Measurements from ENCODE around the gene MXD4.
"Not testable (repeated sequence)": the region's sequence is repeated elsewhere in the genome, so short reads cannot be mapped to it uniquely, and the experiment has no call there.

Gene MXD4

DNA sequence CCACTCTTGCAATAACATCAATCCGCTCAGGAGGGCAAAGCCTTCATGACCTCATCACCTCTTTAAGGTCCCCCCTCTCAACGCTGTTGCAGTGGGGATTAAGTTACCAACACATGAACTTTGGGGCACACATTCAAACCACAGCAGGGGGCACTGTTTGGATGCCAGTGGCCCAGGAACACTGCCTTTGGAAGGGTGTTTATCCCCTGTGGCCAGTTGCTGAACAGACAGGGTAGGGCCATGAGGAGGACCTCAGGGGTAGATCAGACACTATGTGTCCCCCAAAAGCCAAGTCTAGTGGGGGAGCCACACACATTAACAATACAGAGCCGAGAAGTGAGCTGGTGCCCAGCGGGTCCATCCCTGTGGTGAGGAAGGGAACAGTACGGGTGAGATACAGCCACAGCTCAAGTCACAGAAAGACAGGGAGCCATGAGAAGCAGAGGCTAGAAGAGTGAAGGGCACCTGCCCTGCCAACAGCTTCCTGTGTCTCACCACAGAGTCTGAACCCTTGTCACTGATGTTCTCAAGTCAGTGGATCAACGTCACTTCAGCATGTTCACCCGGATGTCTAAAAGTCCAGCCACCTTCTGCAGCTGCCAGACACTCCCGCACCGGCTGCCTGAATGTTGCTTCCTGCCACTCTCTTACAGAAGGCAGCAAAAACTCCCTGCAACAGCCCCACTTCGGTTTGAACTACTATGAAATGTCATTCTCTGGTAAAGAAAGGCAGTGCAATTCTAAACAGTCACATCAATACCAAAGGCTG, 19.9 kb upstream of the MXD4 start:
- TF ChIP-seq, protein P1, sequence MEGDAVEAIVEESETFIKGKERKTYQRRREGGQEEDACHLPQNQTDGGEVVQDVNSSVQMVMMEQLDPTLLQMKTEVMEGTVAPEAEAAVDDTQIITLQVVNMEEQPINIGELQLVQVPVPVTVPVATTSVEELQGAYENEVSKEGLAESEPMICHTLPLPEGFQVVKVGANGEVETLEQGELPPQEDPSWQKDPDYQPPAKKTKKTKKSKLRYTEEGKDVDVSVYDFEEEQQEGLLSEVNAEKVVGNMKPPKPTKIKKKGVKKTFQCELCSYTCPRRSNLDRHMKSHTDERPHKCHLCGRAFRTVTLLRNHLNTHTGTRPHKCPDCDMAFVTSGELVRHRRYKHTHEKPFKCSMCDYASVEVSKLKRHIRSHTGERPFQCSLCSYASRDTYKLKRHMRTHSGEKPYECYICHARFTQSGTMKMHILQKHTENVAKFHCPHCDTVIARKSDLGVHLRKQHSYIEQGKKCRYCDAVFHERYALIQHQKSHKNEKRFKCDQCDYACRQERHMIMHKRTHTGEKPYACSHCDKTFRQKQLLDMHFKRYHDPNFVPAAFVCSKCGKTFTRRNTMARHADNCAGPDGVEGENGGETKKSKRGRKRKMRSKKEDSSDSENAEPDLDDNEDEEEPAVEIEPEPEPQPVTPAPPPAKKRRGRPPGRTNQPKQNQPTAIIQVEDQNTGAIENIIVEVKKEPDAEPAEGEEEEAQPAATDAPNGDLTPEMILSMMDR (IDR thresholded peaks at IDR 0.05; ENCODE audit: insufficient read depth, low read length, poor library complexity, severe bottlenecking), result peak; percentile 28
- Histone ChIP-seq H3K27me3 (replicated peaks; ENCODE audit: control insufficient read depth, insufficient read depth, low read length) (no peaks in the 10 kb centered on the region), H3K4me3 (replicated peaks; ENCODE audit: low read depth, low read length) (no peak overlapping the region), H3K36me3 (ENCODE audit: control insufficient read depth, insufficient read depth, low read length) (no peaks in the 10 kb centered on the region)
- peak; percentile 36 for DNase-seq (ENCODE audit: extremely low read depth, insufficient read length)

DNA sequence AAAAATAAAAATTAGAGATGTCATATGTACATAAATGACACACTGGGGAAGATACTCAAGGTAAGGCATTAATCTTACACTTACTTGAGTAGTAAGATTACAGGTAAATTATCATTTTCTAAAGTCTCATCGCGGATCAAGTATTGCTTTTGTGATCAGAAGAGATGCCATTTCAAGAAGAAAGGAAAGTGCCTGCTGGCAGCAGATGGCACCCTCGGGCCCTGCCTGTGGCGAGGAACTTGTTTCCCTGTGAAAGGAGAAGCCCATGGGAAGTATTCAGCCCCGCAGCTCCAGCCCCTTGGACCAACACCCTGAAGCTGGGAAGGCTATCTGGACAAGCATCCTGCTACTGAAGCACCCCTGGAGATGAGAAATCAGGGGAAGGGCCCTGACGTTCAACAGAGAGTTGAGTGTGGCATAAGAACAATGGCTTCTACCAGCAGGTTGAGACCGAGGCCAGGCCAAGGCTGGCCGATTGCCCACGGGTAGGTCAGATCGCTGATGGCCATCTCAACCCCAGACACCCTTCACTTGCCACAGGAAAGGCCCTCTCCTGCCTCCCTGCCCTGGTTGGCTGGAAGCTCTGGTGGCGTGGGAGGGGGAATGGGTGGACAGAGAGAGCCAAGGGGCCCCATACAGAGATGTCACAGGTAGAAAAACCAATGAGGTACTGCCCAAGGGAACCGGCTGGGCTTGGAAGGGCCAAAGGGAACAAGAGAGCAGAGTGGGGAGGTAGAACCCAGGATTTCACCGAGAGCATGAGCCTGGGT, 18.8 kb upstream of the MXD4 start:
- TF ChIP-seq, protein P1 (IDR thresholded peaks at IDR 0.05; ENCODE audit: insufficient read depth, low read length, poor library complexity, severe bottlenecking), result peak; percentile 18
- Histone ChIP-seq H3K27me3 (replicated peaks; ENCODE audit: control insufficient read depth, insufficient read depth, low read length) (no peaks in the 10 kb centered on the region), H3K36me3 (ENCODE audit: control insufficient read depth, insufficient read depth, low read length) (no peaks in the 10 kb centered on the region), H3K4me3 (replicated peaks; ENCODE audit: low read depth, low read length) (no peak overlapping the region)
- no peak for DNase-seq (ENCODE audit: extremely low read depth, insufficient read length)

DNA sequence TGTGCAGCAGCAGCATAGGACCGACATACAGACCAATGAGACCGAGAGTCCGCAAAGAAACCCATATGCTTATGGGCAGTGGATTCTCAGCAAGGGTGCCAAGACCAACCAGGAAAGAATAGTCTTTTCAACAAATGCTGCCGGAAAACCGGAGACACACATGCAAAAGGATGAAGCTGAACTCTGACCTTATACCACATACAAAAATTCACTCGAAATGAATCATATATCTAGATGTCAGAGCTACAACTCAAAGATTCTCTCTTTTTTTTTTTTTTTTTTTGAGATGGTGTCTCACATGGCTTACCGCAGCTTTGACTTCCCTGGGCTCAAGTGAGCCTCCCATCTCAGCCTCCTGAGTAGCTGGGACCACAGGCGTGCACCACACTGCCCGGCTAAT, 16.0 kb upstream of the MXD4 start:
- H3K36me3 ChIP-seq (ENCODE audit: control insufficient read depth, insufficient read depth, low read length), result no peaks in the 10 kb centered on the region
- DNase-seq (ENCODE audit: extremely low read depth, insufficient read length), result no peak
- TF ChIP-seq, protein P1 (IDR thresholded peaks at IDR 0.05; ENCODE audit: insufficient read depth, low read length, poor library complexity, severe bottlenecking), result no peak
- no peak overlapping the region for H3K4me3 ChIP-seq (replicated peaks; ENCODE audit: low read depth, low read length)
- no peaks in the 10 kb centered on the region; the same call in 1 of the 2 replicates for H3K27me3 ChIP-seq (replicated peaks; ENCODE audit: control insufficient read depth, insufficient read depth, low read length)

DNA sequence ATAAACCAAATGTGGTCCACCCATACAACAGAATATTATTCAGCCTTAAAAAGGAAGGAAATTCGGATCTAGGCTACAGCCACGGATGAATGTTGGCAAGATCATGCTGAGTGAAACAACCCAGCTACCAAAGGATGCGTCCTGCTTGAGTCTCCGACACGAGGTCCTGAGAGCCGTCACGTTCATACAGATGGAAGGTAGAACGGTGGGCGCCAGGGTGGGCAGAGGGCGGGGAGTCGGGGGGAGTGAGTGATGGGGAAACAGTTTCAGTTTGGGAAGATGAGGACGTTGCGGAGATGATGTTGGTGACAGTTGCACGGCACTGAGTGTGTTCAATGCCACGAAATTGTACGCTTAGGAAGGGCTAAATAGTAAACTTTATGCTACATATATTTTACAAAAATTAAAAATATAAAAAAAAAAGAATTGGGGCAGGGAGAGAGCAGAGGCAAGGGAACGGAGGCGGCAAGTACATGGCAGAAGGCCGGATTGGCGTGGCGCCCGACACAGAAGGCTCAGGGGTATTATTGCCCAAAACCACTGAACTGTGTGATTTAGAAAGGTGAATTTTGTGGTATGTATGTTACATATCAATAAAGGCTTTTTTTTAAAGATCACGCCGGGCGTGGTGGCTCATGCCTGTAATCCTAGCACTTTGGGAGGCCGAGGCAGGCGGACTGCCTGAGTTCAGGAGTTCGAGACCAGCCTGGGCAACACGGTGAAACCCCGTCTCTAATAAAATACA, 14.8 kb upstream of the MXD4 start:
- DNase-seq (ENCODE audit: extremely low read depth, insufficient read length), result no peak
- no peaks in the 10 kb centered on the region for H3K36me3 ChIP-seq (ENCODE audit: control insufficient read depth, insufficient read depth, low read length)
- H3K27me3 ChIP-seq (replicated peaks; ENCODE audit: control insufficient read depth, insufficient read depth, low read length), result no peaks in the 10 kb centered on the region; the same call in none of the 2 replicates
- TF ChIP-seq, protein P1 (IDR thresholded peaks at IDR 0.05; ENCODE audit: insufficient read depth, low read length, poor library complexity, severe bottlenecking), result no peak
- no peak overlapping the region for H3K4me3 ChIP-seq (replicated peaks; ENCODE audit: low read depth, low read length)

DNA sequence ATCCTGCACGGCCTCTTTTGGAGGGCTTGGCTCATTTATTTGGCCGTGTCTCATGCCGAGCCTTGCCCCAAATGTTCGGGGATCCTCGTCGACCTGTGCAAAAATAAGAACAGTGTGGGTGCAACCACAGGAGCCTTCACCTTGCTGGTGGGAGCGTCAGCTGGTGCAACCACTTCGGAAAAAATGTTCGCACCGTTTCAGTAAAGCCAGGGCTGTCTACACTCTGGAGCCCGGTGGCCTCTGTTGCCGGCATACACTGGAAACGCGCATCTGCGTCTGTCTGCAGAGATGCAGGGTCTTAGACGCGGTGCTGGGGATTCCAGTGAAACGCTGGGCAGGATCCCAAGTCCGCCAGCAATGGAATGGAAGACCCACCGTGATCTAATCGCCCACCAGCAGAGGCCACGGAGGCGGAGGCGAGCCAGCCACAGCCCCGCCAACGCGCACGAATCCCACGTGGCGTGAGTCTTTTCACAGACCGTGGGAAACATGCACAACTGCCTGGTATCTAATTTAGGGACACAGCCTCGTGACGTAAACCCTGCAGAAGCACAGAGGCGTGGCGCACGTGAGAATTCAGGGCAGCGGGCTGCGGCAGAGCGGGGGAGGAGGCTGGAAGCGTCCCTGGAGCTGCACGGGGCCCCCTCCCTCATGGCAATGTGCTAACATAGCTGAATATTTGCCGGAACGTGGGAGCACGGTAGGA, 13.8 kb upstream of the MXD4 start:
- Histone ChIP-seq H3K27me3 (replicated peaks; ENCODE audit: control insufficient read depth, insufficient read depth, low read length) (no peaks in the 10 kb centered on the region; the same call in none of the 2 replicates), H3K36me3 (ENCODE audit: control insufficient read depth, insufficient read depth, low read length) (no peaks in the 10 kb centered on the region), H3K4me3 (replicated peaks; ENCODE audit: low read depth, low read length) (no peak overlapping the region)
- TF ChIP-seq, protein P1 (IDR thresholded peaks at IDR 0.05; ENCODE audit: insufficient read depth, low read length, poor library complexity, severe bottlenecking), result no peak
- DNase-seq (ENCODE audit: extremely low read depth, insufficient read length), result no peak

DNA sequence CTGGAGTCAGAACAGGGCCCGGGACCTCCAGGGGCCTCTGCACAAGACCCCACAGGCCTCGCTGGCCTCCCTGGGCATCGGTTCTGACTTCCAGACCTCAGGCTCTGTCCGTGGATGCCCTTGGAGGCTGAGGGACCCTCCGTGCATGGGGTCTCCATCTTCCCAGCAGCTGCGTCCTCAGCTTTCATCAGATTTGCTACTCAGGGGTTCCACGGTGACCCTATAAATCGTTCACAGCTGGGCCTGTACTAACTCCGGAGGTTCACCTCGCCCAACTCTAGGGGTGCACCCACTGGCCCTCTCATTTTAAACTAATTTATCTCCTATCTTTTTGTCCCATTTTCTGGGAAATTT, 13.1 kb upstream of the MXD4 start:
- DNase-seq (ENCODE audit: extremely low read depth, insufficient read length), result not testable (repeated sequence)

More for the DNA sequence above, 13.1 kb upstream of the MXD4 start:
- not testable (repeated sequence) for H3K36me3 ChIP-seq (ENCODE audit: control insufficient read depth, insufficient read depth, low read length); H3K4me3 ChIP-seq (replicated peaks; ENCODE audit: low read depth, low read length); H3K27me3 ChIP-seq (replicated peaks; ENCODE audit: control insufficient read depth, insufficient read depth, low read length)

Data from GM06990 (cell line).